ENCODE measurements around the gene RDX.
"Not testable (repeated sequence)": the region's sequence is repeated elsewhere in the genome, so short reads cannot be mapped to it uniquely, and the experiment has no call there.

Gene RDX

GRCh38 chr11:110296226-110297075, at the start of gene RDX:
TSS of gene RDX (minus strand) at chr11:110296614. CDS start at chr11:110279692, 16,922 bp downstream.
- DNase-seq (ENCODE audit: low read depth, low spot score), result peak; percentile 88

DNA sequence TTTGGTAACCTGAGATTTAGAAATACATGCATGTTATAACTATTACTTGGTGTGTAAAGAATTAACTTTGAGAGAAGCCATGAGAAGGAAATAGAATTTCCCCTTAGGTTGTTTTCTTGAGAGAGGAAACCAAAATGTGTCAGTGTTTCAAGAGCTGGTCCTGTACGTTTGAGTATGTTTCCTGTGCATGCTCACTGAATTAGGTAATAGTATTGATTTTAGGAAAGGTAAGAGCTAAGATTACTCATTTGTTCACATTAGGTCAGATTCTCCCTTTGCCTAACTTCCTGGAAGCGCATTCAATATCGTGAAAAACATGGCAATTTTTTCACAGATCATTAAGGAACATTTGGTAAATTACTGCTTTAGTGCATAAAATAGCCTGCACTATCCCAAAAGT, 49.3 kb upstream of the RDX start:
- no peak for DNase-seq (ENCODE audit: low read depth, low spot score)

DNA sequence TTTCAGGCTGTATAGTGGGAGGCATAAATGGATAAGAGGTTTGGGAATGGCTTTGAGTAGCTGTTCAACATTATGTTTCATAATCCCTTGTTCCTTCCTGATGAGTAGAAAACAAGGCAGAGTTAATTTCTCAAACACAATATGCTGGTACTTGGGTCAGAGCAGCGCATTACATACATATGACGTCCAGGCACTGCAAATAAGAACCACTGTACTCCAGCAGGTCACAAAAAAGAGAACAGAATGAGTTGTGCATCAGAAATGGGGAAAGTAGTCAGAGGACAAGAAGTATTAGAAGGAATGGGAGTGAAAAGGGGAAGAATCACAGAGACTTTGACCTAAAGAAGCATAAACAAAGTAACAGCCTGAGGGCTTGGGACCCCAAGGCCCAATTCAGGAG, 44.0 kb upstream of the RDX start:
- DNase-seq (ENCODE audit: low read depth, low spot score), result peak; percentile 45

DNA sequence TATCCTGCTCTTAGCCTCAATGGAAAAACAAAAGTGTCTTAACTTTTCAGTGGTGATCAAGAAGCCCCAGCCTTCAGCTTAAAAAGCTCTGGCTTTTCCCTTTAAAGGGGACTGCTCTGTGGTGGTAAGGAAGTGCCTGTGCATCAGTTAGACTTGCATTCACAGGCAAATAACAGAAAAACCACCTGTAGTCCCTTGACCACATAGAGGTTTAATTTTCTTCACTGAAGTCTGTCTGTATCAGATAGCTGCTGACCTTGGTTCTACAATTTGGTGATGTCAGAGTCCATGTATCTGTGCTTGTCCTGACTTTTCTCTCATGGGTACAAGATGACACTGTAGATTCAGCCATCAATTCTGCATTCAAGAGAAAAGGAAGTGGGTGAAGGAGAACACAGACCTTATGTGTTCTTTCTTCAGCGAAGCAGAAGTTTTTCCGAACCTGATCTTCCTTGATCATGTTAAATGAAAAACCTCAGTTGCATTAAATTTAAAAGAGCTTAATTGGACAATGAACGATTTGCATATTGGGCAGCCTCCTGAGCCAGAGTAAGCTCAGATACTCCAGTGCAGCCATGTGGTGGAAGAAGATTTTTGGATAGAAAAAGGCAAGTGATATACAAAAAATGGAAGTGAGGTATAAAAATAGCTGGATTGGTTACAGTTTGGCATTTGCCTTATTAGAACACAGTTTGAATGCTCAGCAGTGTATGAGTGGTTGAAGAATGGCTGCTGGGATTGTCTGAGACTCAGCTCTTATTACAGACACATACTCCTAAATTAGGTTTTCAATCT, 43.2 kb upstream of the RDX start:
- no peak for DNase-seq (ENCODE audit: low read depth, low spot score)

DNA sequence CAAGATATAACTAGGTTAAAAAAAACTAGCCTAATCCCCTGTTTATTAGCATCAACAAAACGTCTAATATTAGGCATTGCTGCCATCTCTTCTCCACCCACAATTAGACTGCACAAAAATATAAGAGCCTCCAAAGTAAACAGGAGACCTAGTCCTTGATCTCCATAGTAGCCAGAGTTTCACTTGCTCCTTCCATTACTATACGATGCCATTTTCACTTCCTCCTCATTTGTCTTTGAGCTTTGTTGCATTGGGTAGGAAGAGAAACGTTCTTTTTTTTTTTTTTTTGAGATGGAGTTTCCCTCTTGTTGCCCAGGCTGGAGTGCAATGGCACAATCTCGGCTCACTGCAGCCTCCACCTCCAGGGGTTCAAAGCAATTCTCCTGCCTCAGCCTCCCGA, 42.3 kb upstream of the RDX start:
- DNase-seq (ENCODE audit: low read depth, low spot score), result no peak

DNA sequence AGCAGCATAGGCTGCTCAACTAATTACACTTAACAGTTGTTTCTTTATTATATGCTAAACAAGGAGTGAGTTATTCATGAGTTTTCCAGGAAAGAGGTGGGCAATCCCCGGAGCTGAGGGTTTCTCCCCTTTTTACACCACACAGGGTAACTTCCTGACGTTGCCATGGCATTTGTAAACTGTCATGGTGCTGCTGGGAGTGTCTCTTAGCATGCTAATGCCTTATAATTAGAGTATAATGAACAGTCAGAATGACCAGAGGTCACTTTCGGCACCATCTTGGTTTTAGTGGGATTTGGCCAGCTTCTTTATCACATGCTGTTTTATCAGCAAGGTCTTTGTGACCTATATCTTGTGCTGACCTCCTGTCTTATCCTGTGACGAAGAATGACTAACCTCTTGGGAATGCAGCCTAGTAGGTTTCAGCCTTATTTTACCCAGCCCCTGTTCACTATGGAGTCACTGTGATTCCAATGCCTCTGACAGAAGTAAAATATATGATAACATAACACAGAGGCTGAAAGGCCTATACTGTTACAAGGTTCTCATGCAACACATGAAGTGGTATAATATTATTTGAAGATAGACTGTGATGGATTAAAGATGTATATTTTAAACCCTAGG, 41.3 kb upstream of the RDX start:
- DNase-seq (ENCODE audit: low read depth, low spot score), result peak; percentile 85

- no peak for DNase-seq (ENCODE audit: low read depth, low spot score)
These were observed 39.6 kb upstream of the RDX start for GRCh38 chr11:110336054-110336453.

DNA sequence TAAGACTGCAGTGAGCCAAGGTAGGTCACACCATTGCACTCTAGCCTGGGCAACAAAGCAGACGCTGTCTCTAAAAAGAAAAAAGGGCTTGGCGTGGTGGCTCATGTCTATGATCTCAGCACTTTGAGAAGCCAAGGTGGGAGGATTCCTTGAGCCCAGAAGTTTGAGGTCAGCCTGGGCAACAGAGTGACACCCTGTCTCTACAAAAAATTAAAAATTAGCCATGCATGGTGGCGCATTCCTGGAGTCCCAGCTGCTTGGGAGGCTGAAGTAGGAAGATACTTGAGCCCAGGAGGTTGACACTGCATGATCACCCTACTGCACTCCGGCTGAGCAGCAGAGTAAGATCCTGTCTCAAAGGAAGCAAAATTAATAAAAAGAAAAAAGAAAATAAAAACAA, 38.9 kb upstream of the RDX start:
- no peak for DNase-seq (ENCODE audit: low read depth, low spot score)

DNA sequence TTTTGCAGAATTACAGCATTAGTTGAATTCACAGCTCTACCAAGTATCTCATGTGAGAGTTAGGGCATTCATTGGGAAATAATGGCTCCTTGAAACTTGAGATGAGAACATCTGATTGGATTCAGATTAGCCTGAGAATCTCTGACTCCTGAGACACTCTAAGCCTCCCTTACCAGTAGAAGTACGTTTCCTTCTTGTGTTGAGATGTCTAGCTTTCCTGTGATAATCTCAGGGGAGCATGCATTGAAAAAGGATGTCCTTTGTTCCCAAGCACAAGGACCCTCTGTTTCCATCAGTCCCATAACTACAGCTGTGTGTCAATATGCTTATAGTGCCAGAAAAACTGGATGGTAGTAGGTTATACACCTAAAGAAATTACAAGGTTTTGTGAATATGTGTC, 35.2 kb upstream of the RDX start:
- DNase-seq (ENCODE audit: low read depth, low spot score), result no peak

DNA sequence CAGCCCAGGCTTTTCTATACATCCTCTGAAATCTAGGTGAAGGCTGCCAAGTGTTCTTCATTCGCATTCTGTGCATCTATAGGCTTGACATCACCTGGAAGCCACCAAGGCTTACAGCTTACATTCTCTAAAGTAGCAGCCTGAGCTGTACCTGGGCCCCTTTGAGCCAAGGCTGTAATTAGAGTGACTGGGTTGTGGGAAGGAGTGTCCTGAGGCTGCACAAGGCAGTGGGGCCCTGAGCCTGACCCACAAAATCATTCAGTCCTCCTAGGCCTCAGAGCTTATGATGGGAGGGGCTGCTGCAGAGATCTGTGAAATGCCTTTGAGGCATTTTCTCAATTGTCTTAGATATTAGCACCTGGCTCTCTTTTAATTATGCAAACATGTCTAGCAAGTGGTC, 33.0 kb upstream of the RDX start:
- peak; percentile 59 for DNase-seq (ENCODE audit: low read depth, low spot score)

DNA sequence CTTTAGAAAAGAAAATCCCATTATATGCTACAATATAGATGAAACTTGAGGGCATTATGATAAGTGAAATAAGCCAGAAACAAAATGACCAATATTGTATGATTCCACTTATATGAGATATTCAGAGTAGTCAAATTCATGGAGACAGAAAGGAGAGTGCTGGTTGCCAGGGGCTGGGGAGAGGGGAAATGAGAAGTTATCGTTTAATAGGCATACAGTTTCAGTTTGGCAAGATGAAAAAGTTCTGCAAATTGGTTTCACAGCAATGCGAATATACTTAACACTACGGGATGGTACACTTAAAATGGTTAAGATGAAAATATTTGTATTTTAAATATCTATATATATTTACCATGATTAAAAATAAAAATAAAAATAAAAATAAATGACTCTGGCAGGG, 31.1 kb upstream of the RDX start:
- no peak for DNase-seq (ENCODE audit: low read depth, low spot score)

- DNase-seq (ENCODE audit: low read depth, low spot score), result no peak
These were observed 27.4 kb upstream of the RDX start for GRCh38 chr11:110323786-110324185.

GRCh38 chr11:110319501-110319900, 23.1 kb upstream of the RDX start:
- DNase-seq (ENCODE audit: low read depth, low spot score), result no peak

GRCh38 chr11:110318638-110319404, 22.4 kb upstream of the RDX start:
- DNase-seq (ENCODE audit: low read depth, low spot score), result no peak

GRCh38 chr11:110317516-110317932, 21.1 kb upstream of the RDX start:
- DNase-seq (ENCODE audit: low read depth, low spot score), result no peak

DNA sequence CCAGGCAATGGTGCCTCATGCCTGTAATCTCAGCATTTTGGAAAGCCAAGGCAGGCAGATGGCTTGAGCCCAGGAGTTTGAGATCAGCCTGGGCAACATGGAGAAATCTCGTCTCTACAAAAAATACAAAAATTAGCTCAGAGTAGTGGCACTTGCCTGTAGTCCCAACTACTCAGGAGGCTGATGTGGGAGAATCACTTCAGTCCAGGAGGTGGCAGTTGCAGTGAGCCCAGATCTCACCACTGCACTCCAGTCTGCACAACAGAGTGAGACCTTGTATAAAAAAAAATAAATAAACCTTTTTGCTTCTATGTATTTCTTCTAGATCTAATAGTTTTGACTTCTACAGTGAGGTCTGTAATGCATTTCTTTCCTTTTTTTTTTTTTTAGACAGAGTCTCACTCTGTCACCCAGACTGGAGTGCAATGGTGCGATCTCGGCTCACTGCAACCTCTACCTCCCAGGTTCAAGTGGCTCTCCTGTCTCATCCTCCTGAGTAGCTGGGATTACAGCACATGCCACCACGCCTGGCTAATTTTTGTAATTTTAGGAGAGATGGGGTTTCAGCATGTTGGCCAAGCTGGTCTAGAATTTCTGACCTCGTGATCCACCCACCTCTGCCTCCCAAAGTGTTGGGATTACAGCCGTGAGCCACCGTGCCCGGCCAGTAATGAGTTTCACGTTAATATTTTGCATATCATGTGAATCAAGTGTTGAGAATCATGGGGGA, 18.1 kb upstream of the RDX start:
- DNase-seq (ENCODE audit: low read depth, low spot score), result no peak

- DNase-seq (ENCODE audit: low read depth, low spot score), result no peak
These were observed 16.3 kb upstream of the RDX start for GRCh38 chr11:110312670-110313069.

DNA sequence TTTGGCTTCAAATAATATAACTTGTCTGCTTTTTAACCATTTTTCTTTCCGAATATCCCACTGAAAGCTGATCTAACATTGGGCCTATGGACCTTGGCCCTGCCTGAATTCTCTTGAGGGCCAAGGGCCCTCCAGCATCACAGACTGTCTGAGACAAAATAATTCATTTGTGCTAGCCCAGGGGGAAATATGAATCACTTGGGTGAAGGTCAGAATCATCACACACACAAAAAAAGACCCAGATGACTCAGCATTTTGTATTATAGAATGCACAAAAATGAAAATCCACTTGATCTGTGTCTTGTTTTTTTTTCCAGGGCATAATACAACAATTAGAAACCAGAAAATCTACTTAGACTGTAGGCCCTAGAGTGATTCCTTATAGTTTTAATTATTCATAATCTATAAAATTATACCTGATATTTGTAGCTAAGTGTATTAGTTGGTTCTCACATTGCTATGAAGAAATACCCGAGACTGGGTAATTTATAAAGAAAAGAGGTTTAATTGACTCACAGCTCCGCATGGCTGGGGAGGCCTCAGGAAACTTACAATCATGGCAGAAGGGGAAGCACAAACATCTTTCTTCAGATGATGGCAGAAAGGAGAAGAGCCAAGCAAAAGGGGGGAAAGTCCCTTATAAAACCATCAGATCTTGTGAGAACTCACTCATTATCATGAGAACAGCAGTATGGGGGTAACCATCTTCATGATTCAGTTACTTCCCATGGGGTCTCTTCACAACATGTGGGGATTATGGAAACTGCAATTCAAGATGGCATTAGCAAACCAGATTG, 15.6 kb upstream of the RDX start:
- no peak for DNase-seq (ENCODE audit: low read depth, low spot score)

DNA sequence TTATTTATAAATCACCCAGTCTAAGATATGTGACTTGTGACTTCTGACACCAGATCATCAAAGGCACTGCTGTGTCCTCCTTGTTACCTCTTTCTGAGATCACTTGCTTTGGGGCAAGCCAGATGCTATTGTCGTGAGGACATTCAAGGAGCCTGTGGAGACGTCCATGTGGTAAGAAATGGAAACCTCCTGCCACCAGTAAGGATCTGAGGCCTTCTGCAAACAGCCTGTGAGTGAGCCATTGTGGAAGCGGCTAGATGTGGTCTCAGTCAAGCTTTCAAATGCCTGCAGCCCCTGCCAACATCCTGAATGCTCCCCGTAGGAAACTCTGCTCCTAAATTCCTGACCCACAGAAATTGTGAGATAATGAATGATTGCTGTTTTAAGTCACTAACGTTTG, 11.7 kb upstream of the RDX start:
- no peak for DNase-seq (ENCODE audit: low read depth, low spot score)

DNA sequence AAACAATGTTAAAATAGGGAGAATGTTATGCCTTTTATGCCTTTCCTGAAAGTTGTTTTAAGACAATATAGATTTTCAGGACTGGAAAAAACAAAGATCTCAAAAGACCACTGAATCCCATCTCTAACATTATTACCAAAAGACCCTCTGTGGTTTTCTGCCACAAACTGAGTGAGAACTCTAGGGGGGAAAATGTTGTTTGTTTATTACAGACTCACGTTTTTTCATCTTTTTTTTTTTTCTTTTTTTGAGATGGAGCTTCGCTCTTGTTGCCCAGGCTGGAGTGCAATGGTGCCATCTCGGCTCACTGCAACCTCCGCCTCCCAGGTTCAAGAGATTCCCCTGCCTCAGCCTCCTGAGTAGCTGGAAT, 9.6 kb upstream of the RDX start:
- not testable (repeated sequence) for DNase-seq (ENCODE audit: low read depth, low spot score)

All from ELF-1 (cell line).